Measurements from ENCODE around the gene MAN1A2. TPM values are rescaled to one million over a fixed set of nuclear protein-coding genes. Genes with fewer than 3 reads are reported as not detected.
A peak's percentile ranks its signal among the peaks of the same experiment; 100 is the strongest.
"Not testable (repeated sequence)": the region's sequence is repeated elsewhere in the genome, so short reads cannot be mapped to it uniquely, and the experiment has no call there.

Gene MAN1A2
- polyA plus RNA-seq, 3 donors from 2014 or later: 21.9 to 29.2 (median 22.7) TPM

- no peak for DNase-seq
These were observed 80.4 kb downstream of the MAN1A2 start for GRCh38 chr1:117447661-117448060.

GRCh38 chr1:117452216-117452615, 85.0 kb downstream of the MAN1A2 start:
- Mint-ChIP-seq H3K27me3 (ENCODE audit: low read depth in 3 of 3) (no peaks in the 10 kb centered on the region), H3K4me1 (peaks cover 0 to 7% of the 10 kb centered on the region in 2 donors), H3K27ac (no peak overlapping the region), H3K36me3 (peaks cover 31 to 54% (median 54%) of the 10 kb centered on the region in 3 donors), H3K9me3 (peaks cover 0 to 8% (median 6%) of the 10 kb centered on the region in 6 donors), H3K4me3 (no peak overlapping the region)
- no peak for DNase-seq

More at GRCh38 chr1:117447661-117448060, 80.4 kb downstream of the MAN1A2 start:
- peaks cover 0 to 9% (median 7%) of the 10 kb centered on the region in 6 donors for H3K9me3 Mint-ChIP-seq
- H3K4me1 Mint-ChIP-seq: peaks cover 0 to 7% of the 10 kb centered on the region in 2 donors
- peaks cover 0 to 2% (median 0%) of the 10 kb centered on the region in 3 donors for H3K27me3 Mint-ChIP-seq (ENCODE audit: low read depth in 3 of 3)
- peaks cover 36 to 48% (median 47%) of the 10 kb centered on the region in 3 donors for H3K36me3 Mint-ChIP-seq
- no peak overlapping the region for H3K27ac Mint-ChIP-seq
- no peak overlapping the region for H3K4me3 Mint-ChIP-seq

GRCh38 chr1:117453958-117454357, 86.7 kb downstream of the MAN1A2 start:
- no peak overlapping the region for H3K27ac Mint-ChIP-seq
- H3K27me3 Mint-ChIP-seq (ENCODE audit: low read depth in 3 of 3): no peaks in the 10 kb centered on the region
- peaks cover 28 to 47% (median 45%) of the 10 kb centered on the region in 3 donors for H3K36me3 Mint-ChIP-seq
- no peaks in the 10 kb centered on the region for H3K4me1 Mint-ChIP-seq
- peaks cover 0 to 8% (median 6%) of the 10 kb centered on the region in 6 donors for H3K9me3 Mint-ChIP-seq
- H3K4me3 Mint-ChIP-seq: no peak overlapping the region
- no peak for DNase-seq

- not testable (repeated sequence) for H3K4me3 Mint-ChIP-seq; H3K27ac Mint-ChIP-seq; H3K9me3 Mint-ChIP-seq; H3K4me1 Mint-ChIP-seq; DNase-seq; H3K27me3 Mint-ChIP-seq (ENCODE audit: low read depth in 3 of 3)
- peaks cover 17 to 22% (median 18%) of the 10 kb centered on the region in 3 donors for H3K36me3 Mint-ChIP-seq
These were observed 91.2 kb downstream of the MAN1A2 start for GRCh38 chr1:117458410-117458809.

- Mint-ChIP-seq H3K27me3 (ENCODE audit: low read depth in 3 of 3) (peaks cover 0 to 2% (median 1%) of the 10 kb centered on the region in 3 donors), H3K27ac (no peak overlapping the region), H3K4me3 (no peak overlapping the region), H3K36me3 (peaks cover 17 to 33% (median 20%) of the 10 kb centered on the region in 3 donors), H3K9me3 (no peaks in the 10 kb centered on the region), H3K4me1 (no peaks in the 10 kb centered on the region)
- DNase-seq: no peak
These were observed 99.5 kb downstream of the MAN1A2 start for GRCh38 chr1:117466761-117467160.

- Mint-ChIP-seq H3K36me3 (peaks cover 17 to 33% (median 19%) of the 10 kb centered on the region in 3 donors), H3K4me3 (no peak overlapping the region), H3K27me3 (ENCODE audit: low read depth in 3 of 3) (peaks cover 0 to 2% (median 1%) of the 10 kb centered on the region in 3 donors), H3K4me1 (no peaks in the 10 kb centered on the region), H3K9me3 (no peaks in the 10 kb centered on the region), H3K27ac (no peak overlapping the region)
- no peak for DNase-seq
These were observed 100.1 kb downstream of the MAN1A2 start for GRCh38 chr1:117467336-117467735.

GRCh38 chr1:117473063-117473462, 105.8 kb downstream of the MAN1A2 start:
- no peak for DNase-seq
- Mint-ChIP-seq H3K27me3 (ENCODE audit: low read depth in 3 of 3) (no peaks in the 10 kb centered on the region), H3K27ac (no peak overlapping the region), H3K9me3 (no peaks in the 10 kb centered on the region), H3K4me3 (no peak overlapping the region), H3K4me1 (no peaks in the 10 kb centered on the region), H3K36me3 (peaks cover 26 to 43% (median 42%) of the 10 kb centered on the region in 3 donors)

- not testable (repeated sequence) for H3K9me3 Mint-ChIP-seq; DNase-seq; H3K4me3 Mint-ChIP-seq; H3K27me3 Mint-ChIP-seq (ENCODE audit: low read depth in 3 of 3); H3K4me1 Mint-ChIP-seq; H3K27ac Mint-ChIP-seq
- peaks cover 29 to 51% (median 41%) of the 10 kb centered on the region in 3 donors for H3K36me3 Mint-ChIP-seq
These were observed 108.2 kb downstream of the MAN1A2 start for GRCh38 chr1:117475495-117475894.

GRCh38 chr1:117479086-117479485, 111.8 kb downstream of the MAN1A2 start:
- H3K27ac Mint-ChIP-seq: no peak overlapping the region
- no peak overlapping the region for H3K4me3 Mint-ChIP-seq
- peaks cover 0 to 2% of the 10 kb centered on the region in 2 donors for H3K4me1 Mint-ChIP-seq
- H3K36me3 Mint-ChIP-seq: peaks cover 36 to 75% (median 62%) of the 10 kb centered on the region in 3 donors
- no peaks in the 10 kb centered on the region for H3K27me3 Mint-ChIP-seq (ENCODE audit: low read depth in 3 of 3)
- no peaks in the 10 kb centered on the region for H3K9me3 Mint-ChIP-seq
- no peak for DNase-seq

GRCh38 chr1:117481410-117481809, 114.2 kb downstream of the MAN1A2 start:
- Mint-ChIP-seq H3K27me3 (ENCODE audit: low read depth in 3 of 3) (no peaks in the 10 kb centered on the region), H3K4me1 (peaks cover 0 to 2% of the 10 kb centered on the region in 2 donors), H3K27ac (no peak overlapping the region), H3K9me3 (no peaks in the 10 kb centered on the region), H3K36me3 (peaks cover 20 to 60% (median 48%) of the 10 kb centered on the region in 3 donors), H3K4me3 (no peak overlapping the region)
- DNase-seq: no peak

GRCh38 chr1:117493906-117494305, 126.7 kb downstream of the MAN1A2 start:
- no peak overlapping the region for H3K4me3 Mint-ChIP-seq
- H3K27ac Mint-ChIP-seq: no peak overlapping the region
- no peaks in the 10 kb centered on the region for H3K4me1 Mint-ChIP-seq
- DNase-seq: no peak
- peaks cover 0 to 9% (median 9%) of the 10 kb centered on the region in 3 donors for H3K36me3 Mint-ChIP-seq
- H3K27me3 Mint-ChIP-seq (ENCODE audit: low read depth in 3 of 3): peaks cover 0 to 2% (median 0%) of the 10 kb centered on the region in 3 donors
- H3K9me3 Mint-ChIP-seq: no peaks in the 10 kb centered on the region

GRCh38 chr1:117495068-117495467, 127.8 kb downstream of the MAN1A2 start:
- Mint-ChIP-seq H3K27me3 (ENCODE audit: low read depth in 3 of 3) (no peaks in the 10 kb centered on the region), H3K4me3 (no peak overlapping the region), H3K9me3 (no peaks in the 10 kb centered on the region), H3K36me3 (peaks cover 0 to 14% (median 12%) of the 10 kb centered on the region in 3 donors), H3K4me1 (no peaks in the 10 kb centered on the region), H3K27ac (no peak overlapping the region)
- no peak for DNase-seq

GRCh38 chr1:117499071-117499470, 131.8 kb downstream of the MAN1A2 start:
- no peaks in the 10 kb centered on the region for H3K27me3 Mint-ChIP-seq (ENCODE audit: low read depth in 3 of 3)
- no peak overlapping the region for H3K27ac Mint-ChIP-seq
- no peak overlapping the region for H3K4me3 Mint-ChIP-seq
- H3K36me3 Mint-ChIP-seq: peaks cover 7 to 26% (median 12%) of the 10 kb centered on the region in 3 donors
- no peaks in the 10 kb centered on the region for H3K4me1 Mint-ChIP-seq
- DNase-seq: no peak
- no peaks in the 10 kb centered on the region for H3K9me3 Mint-ChIP-seq

GRCh38 chr1:117500584-117500983, 133.3 kb downstream of the MAN1A2 start:
- Mint-ChIP-seq H3K36me3 (peaks cover 7 to 40% (median 12%) of the 10 kb centered on the region in 3 donors), H3K9me3 (no peaks in the 10 kb centered on the region), H3K4me3 (no peak overlapping the region), H3K27ac (no peak overlapping the region), H3K27me3 (ENCODE audit: low read depth in 3 of 3) (no peaks in the 10 kb centered on the region), H3K4me1 (no peaks in the 10 kb centered on the region)
- DNase-seq: no peak

- Mint-ChIP-seq H3K36me3 (peaks cover 7 to 46% (median 12%) of the 10 kb centered on the region in 3 donors), H3K9me3 (no peaks in the 10 kb centered on the region), H3K4me3 (no peak overlapping the region), H3K27ac (peak overlapping the region in 1 of 6 donors; percentile 4), H3K4me1 (no peaks in the 10 kb centered on the region), H3K27me3 (ENCODE audit: low read depth in 3 of 3) (no peaks in the 10 kb centered on the region)
- DNase-seq: no peak
These were observed 134.0 kb downstream of the MAN1A2 start for GRCh38 chr1:117501281-117501680.

Data from immature natural killer cell (primary cell).